ENCODE results near the gene BAIAP2. TPM values are rescaled to one million over a fixed set of nuclear protein-coding genes. Genes with fewer than 3 reads are reported as not detected.

Gene BAIAP2
- total and polyA plus RNA-seq, 2 donors (not counting 3 experiments of a cell fraction or from before 2014, with no cell fraction given), result 12.3 to 18.6 TPM

DNA sequence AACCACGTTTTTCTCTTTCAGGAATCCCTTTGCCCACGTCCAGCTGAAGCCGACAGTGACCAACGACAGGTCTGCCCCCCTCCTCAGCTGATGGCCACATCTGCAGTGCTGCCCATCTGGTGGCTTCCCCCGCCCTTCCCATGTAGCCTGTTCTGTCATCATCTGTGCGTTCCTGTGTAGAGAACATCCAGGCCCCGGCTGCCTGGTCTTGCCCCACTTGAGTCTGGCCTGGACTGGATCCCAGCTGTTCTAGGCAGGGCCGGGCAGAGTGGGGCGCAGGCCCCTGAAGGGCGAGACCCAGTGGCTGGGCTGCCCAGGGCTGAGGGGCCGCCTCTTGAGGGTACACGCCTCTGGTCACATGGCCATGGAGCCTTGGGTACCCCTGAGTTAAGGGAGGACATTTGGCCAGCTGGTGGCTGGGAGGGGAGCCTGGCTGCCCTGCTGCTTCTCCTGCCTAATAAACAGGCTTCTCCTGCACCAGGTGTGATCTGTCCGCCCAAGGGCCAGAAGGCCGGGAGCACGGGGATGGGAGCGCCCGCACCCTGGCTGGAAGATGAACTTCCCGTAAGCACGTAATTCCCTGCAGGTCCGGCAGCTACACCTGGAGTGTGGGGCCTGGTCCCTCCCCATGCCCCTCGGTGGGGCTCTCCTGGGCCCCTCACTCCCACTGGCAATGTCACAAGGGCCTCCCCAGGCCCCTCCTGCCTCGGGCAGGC is 81.0 kb downstream of the BAIAP2 start:
- no TSS peak for BruUV-seq (replicated peaks)
- Histone ChIP-seq H3K79me2 (ENCODE audit: control insufficient read depth, insufficient read depth, low read length) (no peaks in the 10 kb centered on the region), H3K4me1 (ENCODE audit: control insufficient read depth, extremely low read depth, insufficient read depth, low read length) (peaks cover 7% of the 10 kb centered on the region), H3K27ac (ENCODE audit: insufficient read depth, low read depth, low read length) (no peak overlapping the region), H4K20me1 (replicated peaks; ENCODE audit: control insufficient read depth, extremely low read depth, insufficient read depth, low read length) (no peaks in the 10 kb centered on the region), H3K9me3 (replicated peaks; ENCODE audit: control insufficient read depth, insufficient read depth, low read length) (no peaks in the 10 kb centered on the region), H3K4me2 (ENCODE audit: insufficient read depth, low read length) (no peak overlapping the region), H3K27me3 (ENCODE audit: control insufficient read depth in 2 of 2, insufficient read depth in 2 of 2, low read length in 2 of 2) (peaks cover 0 to 2% of the 10 kb centered on the region in 2 experiments), H3K9me1 (replicated peaks; ENCODE audit: control insufficient read depth, extremely low read depth, insufficient read depth, low read length) (no peaks in the 10 kb centered on the region), H3K36me3 (ENCODE audit: control insufficient read depth in 2 of 2, extremely low read depth in 1 of 2, insufficient read depth in 2 of 2, low read length in 2 of 2) (no peaks in the 10 kb centered on the region), H2AFZ (ENCODE audit: low read depth, low read length) (no peak overlapping the region), H3K9ac (replicated peaks; ENCODE audit: extremely low read depth, insufficient read depth, low read length) (no peak overlapping the region), H3K4me3 (replicated peaks in 1 of 3; ENCODE audit: insufficient read depth in 1 of 3, low read depth in 1 of 3, low read length in 3 of 3) (no peak overlapping the region)
- no peak for DNase-seq (ENCODE audit: low read depth, low spot score)
- ChIA-PET POLR2A (no interaction called here), CTCF (interaction anchor here (1.9 kb wide), 1 partner anchor 12 kb away, joined by 6 read pairs; no protein-coding TSS in a partner anchor)
- FAIRE-seq, result no peak
- no peak for TF ChIP-seq JUN (IDR thresholded peaks at IDR 0.05; ENCODE audit: borderline replicate concordance, insufficient read depth, insufficient read length, low read depth)
- TF ChIP-seq CTCF (IDR thresholded peaks at IDR 0.05; ENCODE audit: extremely low read depth in 1 of 2, insufficient read depth in 1 of 2, low read depth in 1 of 2, low read length in 2 of 2), result no peak
- TF ChIP-seq POLR2A (IDR thresholded peaks at IDR 0.05; ENCODE audit: low read depth, low read length), result no peak
- TF ChIP-seq, protein P1, sequence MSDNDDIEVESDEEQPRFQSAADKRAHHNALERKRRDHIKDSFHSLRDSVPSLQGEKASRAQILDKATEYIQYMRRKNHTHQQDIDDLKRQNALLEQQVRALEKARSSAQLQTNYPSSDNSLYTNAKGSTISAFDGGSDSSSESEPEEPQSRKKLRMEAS (IDR thresholded peaks at IDR 0.05; ENCODE audit: insufficient read depth, insufficient read length), result no peak
- TF ChIP-seq FOS (IDR thresholded peaks at IDR 0.05; ENCODE audit: borderline replicate concordance, insufficient read depth, low read length), result no peak
- TF ChIP-seq GATA2 (IDR thresholded peaks at IDR 0.05; ENCODE audit: insufficient read depth, insufficient read length, low read depth, low read length), result no peak
- no peak for TF ChIP-seq MYC (IDR thresholded peaks at IDR 0.05; ENCODE audit: low read depth, low read length)
- TF ChIP-seq EZH2 (IDR thresholded peaks at IDR 0.05; ENCODE audit: borderline replicate concordance, low read depth, low read length, severe bottlenecking), result no peak
- TF ChIP-seq POLR2AphosphoS5 (IDR thresholded peaks at IDR 0.05; ENCODE audit: insufficient read depth, low read depth, low read length), result no peak
- intact Hi-C loops (cut with micrococcal nuclease) (no loop called here), dilution Hi-C loops (cut with MboI; ENCODE audit: extremely low pct_ligation_motif_present, low sequenced_read_pairs) (no loop called here)

Data from endothelial cell of umbilical vein (primary cell).